Activated T-cell treated with anti-CD3 and anti-CD28 coated beads, Interleukin-2, amount 50 U/mL, for 72 hours (primary cell): ENCODE measurements around the gene PCSK6. TPM values are rescaled to one million over a fixed set of nuclear protein-coding genes. Genes with fewer than 3 reads are reported as not detected.

Source experiments
- ATAC-seq, 2 donors: fragments of 150-1000 bp; cut with Tn5 transposase; replicated peaks in 1 of 2; 2 replicates each; pipeline ENCODE4 v1.10.0; 2021; ENCODE audit warnings: moderate library complexity in 2 of 2, mild to moderate bottlenecking in 1 of 2
- DNase-seq, 2 donors: peaks; one replicate each; pipeline ENCODE4 v3.0.0; 2021 to 2022; ENCODE audit warnings: mixed read lengths in 1 of 2
- H3K27ac Mint-ChIP-seq: one replicate; pipeline ENCODE4 v1.8.0; 2022; ENCODE audit warnings: mild to moderate bottlenecking, moderate library complexity, mixed read lengths
- H3K27me3 Mint-ChIP-seq: one replicate; pipeline ENCODE4 v1.8.0; 2022; ENCODE audit warnings: low read depth, mixed read lengths
- H3K36me3 Mint-ChIP-seq, 2 donors: one replicate each; pipeline ENCODE4 v1.8.0; 2022; ENCODE audit warnings: mixed read lengths in 2 of 2, mild to moderate bottlenecking in 1 of 2; ENCODE audit not compliant: insufficient read depth in 2 of 2
- H3K4me1 Mint-ChIP-seq: one replicate; pipeline ENCODE4 v1.8.0; 2022; ENCODE audit warnings: low read depth, mixed read lengths
- H3K4me3 Mint-ChIP-seq, 2 donors: one replicate each; pipeline ENCODE4 v1.8.0; 2022; ENCODE audit warnings: mild to moderate bottlenecking in 2 of 2, mixed read lengths in 2 of 2, moderate library complexity in 2 of 2
- H3K9me3 Mint-ChIP-seq, 2 donors: one replicate each; pipeline ENCODE4 v1.8.0; 2022; ENCODE audit warnings: mixed read lengths in 2 of 2
- total RNA-seq, 2 donors: library from RNA; stranded (reverse); gene quantifications; one replicate each; pipeline ENCODE4 v1.2.3, GENCODE V29; 2022

PCSK6 gene
- total RNA-seq, 2 donors from 2014 or later = 0.51 to 2.3 TPM

GRCh38 chr15:101520395-101520794 lies 30.9 kb upstream of the PCSK6 start:
- Mint-ChIP-seq H3K9me3 (peaks cover 9 to 19% of the 10 kb centered on the region in 2 donors), H3K36me3 (peaks cover 10 to 16% of the 10 kb centered on the region in 2 donors), H3K4me3 (no peak overlapping the region), H3K27me3 (peaks cover 16% of the 10 kb centered on the region), H3K4me1 (peaks cover 5% of the 10 kb centered on the region), H3K27ac (no peak overlapping the region)
- DNase-seq (no peak), ATAC-seq (no peak)

- Mint-ChIP-seq H3K27ac (no peak overlapping the region), H3K36me3 (peaks cover 10 to 16% of the 10 kb centered on the region in 2 donors), H3K4me3 (no peak overlapping the region), H3K9me3 (peaks cover 9 to 19% of the 10 kb centered on the region in 2 donors), H3K4me1 (peaks cover 5% of the 10 kb centered on the region), H3K27me3 (peaks cover 14% of the 10 kb centered on the region)
- no peak for DNase-seq
- no peak for ATAC-seq
These were observed 28.0 kb upstream of the PCSK6 start for GRCh38 chr15:101517504-101517903.

DNA sequence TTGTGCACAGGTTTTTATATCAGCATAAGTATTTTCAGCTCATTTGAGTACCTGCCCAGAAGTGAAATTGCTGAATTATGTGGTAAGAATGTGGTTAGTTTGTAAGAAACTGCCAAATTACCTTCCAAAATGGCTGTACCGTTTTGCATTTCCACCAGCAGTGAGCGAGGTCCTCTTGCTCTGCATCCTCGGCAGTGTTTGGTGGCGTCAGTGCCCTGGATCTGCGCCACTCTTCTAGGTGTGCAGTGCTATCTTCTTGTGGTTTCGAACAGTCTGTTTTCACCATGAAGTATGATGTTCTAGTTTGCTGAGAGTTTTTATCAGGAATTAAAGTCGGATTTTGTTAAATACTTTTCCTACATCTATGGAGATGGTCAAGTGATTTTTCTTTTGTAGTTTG lies 24.8 kb upstream of the PCSK6 start:
- no peak for DNase-seq
- no peaks in the 10 kb centered on the region for H3K27me3 Mint-ChIP-seq
- H3K9me3 Mint-ChIP-seq = peaks cover 5 to 14% of the 10 kb centered on the region in 2 donors
- peaks cover 9 to 12% of the 10 kb centered on the region in 2 donors for H3K36me3 Mint-ChIP-seq
- no peaks in the 10 kb centered on the region for H3K4me1 Mint-ChIP-seq
- H3K27ac Mint-ChIP-seq = no peak overlapping the region
- no peak overlapping the region for H3K4me3 Mint-ChIP-seq
- ATAC-seq = no peak

GRCh38 chr15:101511717-101512116 lies 22.2 kb upstream of the PCSK6 start:
- H3K4me3 Mint-ChIP-seq = no peak overlapping the region
- peaks cover 3% of the 10 kb centered on the region in 2 donors for H3K9me3 Mint-ChIP-seq
- no peak overlapping the region for H3K27ac Mint-ChIP-seq
- no peaks in the 10 kb centered on the region for H3K27me3 Mint-ChIP-seq
- no peaks in the 10 kb centered on the region for H3K4me1 Mint-ChIP-seq
- DNase-seq = no peak
- ATAC-seq = no peak
- peaks cover under 1 to 3% of the 10 kb centered on the region in 2 donors for H3K36me3 Mint-ChIP-seq

GRCh38 chr15:101510212-101511197 lies 21.0 kb upstream of the PCSK6 start:
- H3K4me3 Mint-ChIP-seq = no peak overlapping the region
- H3K4me1 Mint-ChIP-seq = no peaks in the 10 kb centered on the region
- no peak for ATAC-seq
- H3K27ac Mint-ChIP-seq = no peak overlapping the region
- no peak for DNase-seq
- no peaks in the 10 kb centered on the region for H3K36me3 Mint-ChIP-seq
- no peaks in the 10 kb centered on the region for H3K9me3 Mint-ChIP-seq
- H3K27me3 Mint-ChIP-seq = no peaks in the 10 kb centered on the region

DNA sequence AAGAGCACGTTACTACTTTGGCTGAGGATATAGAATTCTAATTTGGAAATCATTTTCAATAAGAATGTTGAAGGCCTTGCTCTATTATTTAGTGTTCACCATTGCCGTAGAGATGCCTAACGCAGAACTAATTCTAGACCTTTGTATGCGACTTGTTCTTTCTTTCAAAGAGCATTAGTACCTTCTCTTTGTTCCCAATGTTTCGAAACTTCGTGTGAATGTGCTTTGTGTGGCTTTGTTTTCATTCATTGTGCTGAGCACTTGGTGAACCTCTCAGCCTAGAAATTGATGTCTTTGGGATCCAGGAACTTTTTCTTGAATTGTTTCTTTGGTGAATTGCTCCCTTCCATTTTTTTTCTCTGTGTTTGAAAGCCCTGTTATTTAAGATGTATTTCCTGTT lies 19.8 kb upstream of the PCSK6 start:
- H3K36me3 Mint-ChIP-seq = no peaks in the 10 kb centered on the region
- ATAC-seq (no peak), DNase-seq (no peak)
- H3K27ac Mint-ChIP-seq = no peak overlapping the region
- no peaks in the 10 kb centered on the region for H3K9me3 Mint-ChIP-seq
- H3K4me1 Mint-ChIP-seq = no peaks in the 10 kb centered on the region
- H3K27me3 Mint-ChIP-seq = no peaks in the 10 kb centered on the region
- no peak overlapping the region for H3K4me3 Mint-ChIP-seq

GRCh38 chr15:101506491-101506890 lies 17.0 kb upstream of the PCSK6 start:
- no peak overlapping the region for H3K27ac Mint-ChIP-seq
- no peak overlapping the region for H3K4me3 Mint-ChIP-seq
- no peaks in the 10 kb centered on the region for H3K9me3 Mint-ChIP-seq
- no peaks in the 10 kb centered on the region for H3K27me3 Mint-ChIP-seq
- H3K4me1 Mint-ChIP-seq = peaks cover 3% of the 10 kb centered on the region
- H3K36me3 Mint-ChIP-seq = no peaks in the 10 kb centered on the region
- no peak for DNase-seq
- ATAC-seq = no peak

DNA sequence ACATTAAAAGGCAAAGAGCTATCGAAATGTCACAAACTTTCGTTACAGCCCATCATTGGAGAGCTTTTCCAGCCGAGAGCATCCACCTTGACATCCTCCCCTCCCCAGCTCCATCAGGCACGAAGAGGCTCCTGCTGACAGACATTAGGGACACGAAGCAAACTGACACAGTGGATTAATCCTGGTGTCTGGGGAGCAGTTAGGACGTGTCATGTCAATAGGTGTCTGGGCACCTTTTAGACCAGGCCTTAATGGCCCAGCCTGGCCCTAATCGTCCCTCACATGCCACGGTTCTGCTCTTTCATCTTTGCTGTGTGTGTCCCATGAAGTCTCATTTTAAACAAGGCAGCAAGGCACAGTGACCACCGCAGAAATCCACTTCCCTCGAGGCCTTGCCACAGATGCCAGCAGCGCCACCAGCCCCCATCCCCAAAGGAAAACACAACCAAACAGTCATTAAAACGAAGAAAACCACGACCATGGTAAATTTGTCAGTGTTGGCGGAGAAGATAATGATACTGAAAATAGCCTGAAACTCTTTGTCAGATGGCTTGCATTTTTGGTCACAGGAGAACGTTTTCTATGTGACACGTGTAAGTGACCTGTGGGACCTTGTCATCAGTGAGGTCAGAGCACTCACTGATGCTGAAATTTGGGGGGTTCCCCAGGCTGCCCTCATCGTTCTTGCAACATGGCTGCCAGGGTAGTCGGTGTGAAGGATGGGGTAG lies 16.3 kb upstream of the PCSK6 start:
- H3K27ac Mint-ChIP-seq = no peak overlapping the region
- H3K27me3 Mint-ChIP-seq = no peaks in the 10 kb centered on the region

GRCh38 chr15:101504866-101505609 lies 15.5 kb upstream of the PCSK6 start:
- H3K27me3 Mint-ChIP-seq = no peaks in the 10 kb centered on the region
- H3K27ac Mint-ChIP-seq = no peak overlapping the region
- H3K36me3 Mint-ChIP-seq = no peaks in the 10 kb centered on the region
- DNase-seq (no peak), ATAC-seq (no peak)
- H3K4me1 Mint-ChIP-seq = peaks cover 14% of the 10 kb centered on the region
- H3K9me3 Mint-ChIP-seq = no peaks in the 10 kb centered on the region
- no peak overlapping the region for H3K4me3 Mint-ChIP-seq

More for the DNA sequence above, 16.3 kb upstream of the PCSK6 start:
- H3K4me3 Mint-ChIP-seq = no peak overlapping the region
- DNase-seq (no peak), ATAC-seq (no peak)
- no peaks in the 10 kb centered on the region for H3K36me3 Mint-ChIP-seq
- peaks cover 7% of the 10 kb centered on the region for H3K4me1 Mint-ChIP-seq
- H3K9me3 Mint-ChIP-seq = no peaks in the 10 kb centered on the region

DNA sequence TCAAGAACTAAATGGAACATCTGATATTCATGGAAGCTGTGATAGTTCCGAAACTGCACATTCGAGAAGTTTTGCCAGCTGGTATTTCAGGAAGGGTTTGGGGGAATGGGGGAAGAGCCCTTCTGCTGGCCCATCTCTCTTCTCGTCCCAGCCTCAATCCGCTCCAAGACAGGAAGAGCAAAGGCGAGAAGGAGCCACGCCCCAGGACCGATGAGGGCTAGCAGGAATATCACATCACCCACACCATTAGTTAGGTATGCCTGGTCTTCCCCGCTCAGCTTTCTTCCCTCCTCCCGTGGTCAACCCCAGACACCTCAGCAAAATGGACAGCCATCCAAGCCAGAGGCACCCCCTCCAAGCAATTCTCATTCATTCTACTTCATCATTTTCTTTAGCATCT lies 14.9 kb upstream of the PCSK6 start:
- Mint-ChIP-seq H3K9me3 (no peaks in the 10 kb centered on the region), H3K27me3 (no peaks in the 10 kb centered on the region), H3K4me1 (peaks cover 16% of the 10 kb centered on the region), H3K27ac (no peak overlapping the region), H3K4me3 (no peak overlapping the region), H3K36me3 (no peaks in the 10 kb centered on the region)
- DNase-seq = no peak
- no peak for ATAC-seq

GRCh38 chr15:101503296-101503599 lies 13.7 kb upstream of the PCSK6 start:
- peaks cover 16% of the 10 kb centered on the region for H3K4me1 Mint-ChIP-seq
- no peak overlapping the region for H3K27ac Mint-ChIP-seq
- H3K4me3 Mint-ChIP-seq = no peak overlapping the region
- H3K9me3 Mint-ChIP-seq = no peaks in the 10 kb centered on the region
- H3K27me3 Mint-ChIP-seq = no peaks in the 10 kb centered on the region
- no peaks in the 10 kb centered on the region for H3K36me3 Mint-ChIP-seq
- DNase-seq = no peak
- ATAC-seq = no peak

- ATAC-seq = no peak
These were observed 13.2 kb upstream of the PCSK6 start for GRCh38 chr15:101502572-101503295.

More at GRCh38 chr15:101502572-101503295, 13.2 kb upstream of the PCSK6 start:
- peaks cover 16% of the 10 kb centered on the region for H3K4me1 Mint-ChIP-seq
- no peak for DNase-seq
- H3K27me3 Mint-ChIP-seq = peaks cover 4% of the 10 kb centered on the region
- no peak overlapping the region for H3K27ac Mint-ChIP-seq
- no peaks in the 10 kb centered on the region for H3K36me3 Mint-ChIP-seq
- no peaks in the 10 kb centered on the region for H3K9me3 Mint-ChIP-seq
- H3K4me3 Mint-ChIP-seq = no peak overlapping the region
